OCI-LY7 (cell line): ENCODE measurements around the gene OXSR1. TPM values are rescaled to one million over a fixed set of nuclear protein-coding genes. Genes with fewer than 3 reads are reported as not detected.

ENCODE experiments used
- BruUV-seq: library from RNA; stranded (reverse); fragments of 400-500 nt; replicated peaks from 2 replicates; lab custom pipeline; 2021; lab: Mats Ljungman, UMichigan
- CTCF ChIA-PET: fragments of 300-600 bp; sonication (Branson Sonifier 250); formaldehyde crosslinking; loops from one replicate; lab custom pipeline; 2022; ENCODE audit warnings: antibody characterized with exemption; ENCODE audit not compliant: unreplicated experiment; lab: Charles Lee
- POLR2A ChIA-PET: fragments of 300-600 bp; sonication (Branson Sonifier 250); formaldehyde crosslinking; loops from one replicate; lab custom pipeline; 2022; ENCODE audit warnings: antibody characterized with exemption; lab: Charles Lee
- DNase-seq: peaks from one replicate; pipeline ENCODE4 v3.0.0-alpha.2; 2015; ENCODE audit warnings: low spot score
- H2AFZ ChIP-seq: fragments of 200-600 bp; sonication (generic), shearing (Covaris generic); 2 replicates; pipeline ENCODE4 v1.6.1; 2014; ENCODE audit warnings: mild to moderate bottlenecking, antibody characterized with exemption, low read length, moderate library complexity
- H3K27ac ChIP-seq: fragments of 200-600 bp; sonication (generic); 2 replicates; pipeline ENCODE4 v1.5.1; 2014; ENCODE audit warnings: mixed run types, low read depth, mild to moderate bottlenecking, moderate library complexity, low read length, inconsistent platforms; ENCODE audit not compliant: poor library complexity, severe bottlenecking
- H3K36me3 ChIP-seq: fragments of 200-600 bp; sonication (generic); 2 replicates; pipeline ENCODE4 v1.6.1; 2014; ENCODE audit warnings: mild to moderate bottlenecking, antibody characterized with exemption, low read length, moderate library complexity, mixed read lengths; ENCODE audit not compliant: insufficient read depth
- H3K4me1 ChIP-seq: fragments of 200-600 bp; sonication (generic); 2 replicates; pipeline ENCODE4 v1.5.1; 2014; ENCODE audit warnings: mild to moderate bottlenecking, low read length; ENCODE audit not compliant: insufficient read depth, poor library complexity, severe bottlenecking
- H3K4me2 ChIP-seq: fragments of 200-600 bp; sonication (generic); 2 replicates; pipeline ENCODE4 v1.6.1; 2014; ENCODE audit warnings: mild to moderate bottlenecking, low read length
- H3K4me3 ChIP-seq: fragments of 200-600 bp; sonication (generic); 2 replicates; pipeline ENCODE4 v1.5.1; 2014; ENCODE audit warnings: mild to moderate bottlenecking, low read depth, low read length; ENCODE audit not compliant: poor library complexity, severe bottlenecking
- H3K79me2 ChIP-seq: fragments of 200-600 bp; sonication (generic); 2 replicates; pipeline ENCODE4 v1.6.1; 2016; ENCODE audit warnings: low read depth, mild to moderate bottlenecking, low read length, moderate library complexity, mixed read lengths; ENCODE audit not compliant: insufficient read depth
- H3K9me2 ChIP-seq: fragments of 200-600 bp; sonication (generic); 2 replicates; pipeline ENCODE4 v1.6.1; 2016; ENCODE audit warnings: mild to moderate bottlenecking, low read length, mixed read lengths; ENCODE audit not compliant: insufficient read depth
- H3K9me3 ChIP-seq: fragments of 200-600 bp; sonication (generic); 2 replicates; pipeline ENCODE4 v1.6.1; 2014; ENCODE audit warnings: mild to moderate bottlenecking, mixed run types, low read length, mixed read lengths
- H4K20me1 ChIP-seq: fragments of 200-600 bp; sonication (generic); 2 replicates; pipeline ENCODE4 v1.6.1; 2014; ENCODE audit warnings: mild to moderate bottlenecking, antibody characterized with exemption, low read length, moderate library complexity, mixed read lengths; ENCODE audit not compliant: insufficient read depth
- CTCF ChIP-seq: fragments of 200-600 bp; sonication (generic); conservative IDR thresholded peaks from 2 replicates; pipeline ENCODE4 v1.5.1; 2014; ENCODE audit warnings: mild to moderate bottlenecking, antibody characterized with exemption, low read length, moderate library complexity, mixed read lengths
- EZH2phosphoT487 ChIP-seq: fragments of 200-600 bp; sonication (generic); IDR thresholded peaks from 2 replicates; pipeline ENCODE4 v1.6.1; 2018; ENCODE audit warnings: low read depth, borderline replicate concordance, mild to moderate bottlenecking, mixed run types, antibody characterized with exemption, low read length, moderate library complexity, mixed read lengths
- intact Hi-C: fragments of 100-400 bp; cut with micrococcal nuclease; formaldehyde crosslinking; loops from one replicate; pipeline ENCODE4 v1.10.0; 2022; ENCODE audit not compliant: unreplicated experiment
- total RNA-seq, 2 experiments: library from RNA; depleted of rRNA in 1 of 2; stranded (reverse); fragments of >200 nt in 1 of 2; shearing (Covaris generic) in 1 of 2; gene quantifications; 2 replicates each; pipeline ENCODE4 v1.2.3, GENCODE V29; 2014 to 2022

Gene OXSR1
- total RNA-seq, 2 experiments from 2014 or later = 21.4 to 43.7 TPM

DNA sequence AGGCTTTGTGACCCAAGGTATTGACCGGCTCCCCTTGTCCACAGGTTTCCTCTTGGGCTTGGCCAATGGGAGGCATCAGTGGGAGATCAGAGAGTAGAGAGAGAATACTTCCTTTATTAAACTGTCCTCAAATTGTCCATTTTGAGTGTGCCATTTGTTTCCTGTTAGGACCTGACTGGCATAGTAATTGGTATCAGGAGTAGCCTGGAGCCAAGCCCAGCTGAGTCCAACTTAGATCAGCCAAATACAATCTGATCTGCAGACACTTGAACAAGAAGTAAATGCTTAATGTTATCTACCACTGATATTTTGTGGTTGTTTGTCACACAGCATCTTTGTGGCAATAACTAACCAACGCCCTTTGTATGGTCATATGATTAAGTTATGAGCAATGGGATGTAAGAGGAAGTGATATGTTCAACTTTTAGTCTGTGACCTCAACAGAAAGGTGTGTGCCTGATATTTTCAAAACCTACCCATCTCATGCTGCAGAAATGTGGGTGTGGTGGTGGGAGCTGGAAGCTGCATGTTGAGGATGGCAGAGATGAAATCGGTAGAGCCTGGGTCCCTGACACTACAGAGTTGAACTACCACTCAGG lies 13.6 kb upstream of the OXSR1 start:
- no peak overlapping the region for H3K4me3 ChIP-seq
- intact Hi-C loops = no loop called here
- H3K27ac ChIP-seq = no peak overlapping the region
- peaks cover 11% of the 10 kb centered on the region for H3K9me3 ChIP-seq
- H2AFZ ChIP-seq = no peak overlapping the region
- no peak overlapping the region for H3K4me2 ChIP-seq
- no peaks in the 10 kb centered on the region for H4K20me1 ChIP-seq
- no peaks in the 10 kb centered on the region for H3K4me1 ChIP-seq
- no peaks in the 10 kb centered on the region for H3K79me2 ChIP-seq
- TF ChIP-seq CTCF (no peak), EZH2phosphoT487 (no peak)
- H3K36me3 ChIP-seq = no peaks in the 10 kb centered on the region
- POLR2A ChIA-PET = interaction anchor here (0.7 to 3.1 kb wide), 2 partner anchors 12 to 81 kb away, joined by 3 to 19 read pairs; partner anchors contain the start of gene OXSR1
- DNase-seq = no peak
- BruUV-seq = no TSS peak
- CTCF ChIA-PET = no interaction called here
- H3K9me2 ChIP-seq = no peaks in the 10 kb centered on the region

DNA sequence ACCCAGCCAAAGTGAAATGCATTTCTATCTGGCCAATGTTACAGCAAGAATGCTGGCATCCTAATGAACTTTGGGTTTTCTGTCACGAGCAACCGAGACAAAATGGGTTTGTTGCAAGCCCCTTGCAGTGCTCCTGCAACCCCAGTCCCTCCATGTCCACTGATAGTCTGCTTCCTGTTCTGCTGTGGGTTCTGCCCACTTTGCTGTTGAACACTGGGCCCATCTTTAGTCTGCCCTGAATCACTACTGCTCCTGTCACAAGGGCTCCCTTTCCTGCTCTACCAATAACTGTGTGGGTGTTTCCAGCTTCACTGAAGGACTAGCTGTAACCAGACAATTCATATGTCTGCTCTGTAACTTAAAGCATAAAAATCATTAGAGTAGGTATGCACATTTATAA lies 12.7 kb upstream of the OXSR1 start:
- Histone ChIP-seq H3K27ac (no peak overlapping the region), H3K4me2 (no peak overlapping the region), H3K4me1 (no peaks in the 10 kb centered on the region), H3K4me3 (no peak overlapping the region), H3K9me2 (no peaks in the 10 kb centered on the region), H2AFZ (no peak overlapping the region), H3K36me3 (no peaks in the 10 kb centered on the region), H3K9me3 (0 out of 2 replicates have a peak, but pooled peaks cover 3% of the 10 kb centered on the region), H3K79me2 (no peaks in the 10 kb centered on the region), H4K20me1 (no peaks in the 10 kb centered on the region)
- no peak for DNase-seq
- CTCF ChIA-PET = no interaction called here
- POLR2A ChIA-PET = interaction anchor here (0.9 to 3.1 kb wide), 2 partner anchors 12 to 13 kb away, joined by 3 to 19 read pairs; partner anchors contain the start of gene OXSR1
- no TSS peak for BruUV-seq
- intact Hi-C loops = no loop called here
- TF ChIP-seq CTCF (no peak), EZH2phosphoT487 (no peak)

DNA sequence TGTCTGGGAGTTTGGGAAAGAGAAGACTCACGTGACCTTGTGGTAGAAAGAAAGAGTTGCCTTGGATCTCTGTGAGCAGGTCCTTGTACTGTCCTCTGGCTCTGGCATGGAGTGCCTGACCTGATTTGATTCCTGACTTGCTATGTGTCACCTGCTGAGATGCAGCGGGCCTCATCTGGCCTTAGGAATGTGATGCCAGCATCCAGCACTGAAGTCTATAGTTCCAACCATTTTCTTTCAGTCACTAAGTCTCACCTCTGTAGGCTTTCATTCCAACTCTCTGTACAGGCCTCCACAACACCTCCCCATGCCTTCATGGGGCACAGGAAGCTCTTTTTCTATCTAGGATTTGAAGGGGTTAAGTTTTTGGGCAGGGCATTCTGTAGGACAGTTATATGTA lies 12.1 kb upstream of the OXSR1 start:
- intact Hi-C loops = no loop called here
- Histone ChIP-seq H3K4me2 (no peak overlapping the region), H3K9me2 (no peaks in the 10 kb centered on the region), H3K4me1 (no peaks in the 10 kb centered on the region), H3K9me3 (no peaks in the 10 kb centered on the region), H3K36me3 (no peaks in the 10 kb centered on the region), H3K27ac (no peak overlapping the region), H3K4me3 (no peak overlapping the region), H3K79me2 (no peaks in the 10 kb centered on the region), H2AFZ (no peak overlapping the region), H4K20me1 (no peaks in the 10 kb centered on the region)
- TF ChIP-seq CTCF = no peak
- TF ChIP-seq EZH2phosphoT487 = no peak
- ChIA-PET POLR2A (interaction anchor here (0.9 to 3.1 kb wide), 2 partner anchors 11 to 13 kb away, joined by 3 to 19 read pairs; partner anchors contain the start of gene OXSR1), CTCF (no interaction called here)
- DNase-seq = no peak
- BruUV-seq = no TSS peak
